ENCODE measurements around the gene C20orf141. TPM values are rescaled to one million over a fixed set of nuclear protein-coding genes. Genes with fewer than 3 reads are reported as not detected.
"Not testable (repeated sequence)": the region's sequence is repeated elsewhere in the genome, so short reads cannot be mapped to it uniquely, and the experiment has no call there.

C20orf141 gene
- not detected for total RNA-seq
- total RNA-seq (2013), result not detected

- H3K36me3 ChIP-seq (ENCODE audit: control insufficient read depth, insufficient read depth, low read length), result no peaks in the 10 kb centered on the region
- H3K27me3 ChIP-seq (ENCODE audit: control insufficient read depth, insufficient read depth, low read length), result peaks cover 2% of the 10 kb centered on the region
- H3K4me1 Mint-ChIP-seq, result peaks cover 0 to 14% of the 10 kb centered on the region in 2 donors
- peaks cover 6% of the 10 kb centered on the region for H3K36me3 Mint-ChIP-seq
- peaks cover 6% of the 10 kb centered on the region for H3K4me1 ChIP-seq (ENCODE audit: control insufficient read depth, insufficient read depth, low read length)
- H3K27ac Mint-ChIP-seq, result no peak within 1 kb of the TSS
- intact Hi-C loops (cut with micrococcal nuclease), result no loop called here
- H3K4me3 Mint-ChIP-seq, result no peak within 1 kb of the TSS
- H3K9me3 Mint-ChIP-seq, result peaks cover 0 to 8% of the 10 kb centered on the region in 2 donors
- H3K27ac ChIP-seq (ENCODE audit: low read length), result no peak within 1 kb of the TSS
- no peak for DNase-seq
- H3K4me3 ChIP-seq (ENCODE audit: low read length), result no peak within 1 kb of the TSS
- 56% methylated on average over 2 of the region's 5 CpGs for whole genome bisulfite sequencing (ENCODE audit: insufficient coverage)
- TF ChIP-seq CTCF (IDR thresholded peaks at IDR 0.05), result no peak
- ATAC-seq, result no peak
- peaks cover 29 to 31% of the 10 kb centered on the region in 2 donors for H3K27me3 Mint-ChIP-seq (ENCODE audit: low read depth in 2 of 2)
- no peaks in the 10 kb centered on the region for H3K9me3 ChIP-seq (ENCODE audit: control insufficient read depth, insufficient read depth, low read length)
These were observed at the start of gene C20orf141 for GRCh38 chr20:2814587-2815051. TSS of gene C20orf141 (plus strand) at chr20:2814987. CDS start at chr20:2815185, 198 bp downstream.

- H3K27me3 Mint-ChIP-seq (ENCODE audit: low read depth in 2 of 2), result peaks cover 6 to 10% of the 10 kb centered on the region in 2 donors
- Histone ChIP-seq H3K9me3 (ENCODE audit: control insufficient read depth, insufficient read depth, low read length) (no peaks in the 10 kb centered on the region), H3K4me1 (ENCODE audit: control insufficient read depth, insufficient read depth, low read length) (peaks cover 16% of the 10 kb centered on the region), H3K4me3 (ENCODE audit: low read length) (no peak overlapping the region), H3K27ac (ENCODE audit: low read length) (no peak overlapping the region), H3K27me3 (ENCODE audit: control insufficient read depth, insufficient read depth, low read length) (peaks cover 3% of the 10 kb centered on the region), H3K36me3 (ENCODE audit: control insufficient read depth, insufficient read depth, low read length) (no peaks in the 10 kb centered on the region)
- no peak overlapping the region for H3K27ac Mint-ChIP-seq
- H3K9me3 Mint-ChIP-seq, result no peaks in the 10 kb centered on the region
- no peaks in the 10 kb centered on the region for H3K36me3 Mint-ChIP-seq
- ATAC-seq (no peak), DNase-seq (no peak)
- WGBS (ENCODE audit: insufficient coverage), result 86% methylated on average over 12 of the region's 15 CpGs
- TF ChIP-seq CTCF (IDR thresholded peaks at IDR 0.05), result no peak
- peaks cover 13 to 14% of the 10 kb centered on the region in 2 donors for H3K4me1 Mint-ChIP-seq
- no peak overlapping the region for H3K4me3 Mint-ChIP-seq
- intact Hi-C loops (cut with micrococcal nuclease), result no loop called here
These were observed 46.8 kb upstream of the C20orf141 start for GRCh38 chr20:2767768-2768631.

- Mint-ChIP-seq H3K9me3 (no peaks in the 10 kb centered on the region), H3K36me3 (no peaks in the 10 kb centered on the region), H3K4me3 (no peak overlapping the region), H3K27me3 (ENCODE audit: low read depth in 2 of 2) (peaks cover 6 to 10% of the 10 kb centered on the region in 2 donors), H3K27ac (no peak overlapping the region), H3K4me1 (peaks cover 13 to 14% of the 10 kb centered on the region in 2 donors)
- Histone ChIP-seq H3K27me3 (ENCODE audit: control insufficient read depth, insufficient read depth, low read length) (peaks cover 3% of the 10 kb centered on the region), H3K36me3 (ENCODE audit: control insufficient read depth, insufficient read depth, low read length) (no peaks in the 10 kb centered on the region), H3K27ac (ENCODE audit: low read length) (no peak overlapping the region), H3K9me3 (ENCODE audit: control insufficient read depth, insufficient read depth, low read length) (no peaks in the 10 kb centered on the region), H3K4me3 (ENCODE audit: low read length) (no peak overlapping the region), H3K4me1 (ENCODE audit: control insufficient read depth, insufficient read depth, low read length) (peaks cover 16% of the 10 kb centered on the region)
- WGBS (ENCODE audit: insufficient coverage), result 74% methylated on average over 4 of the region's 5 CpGs
- TF ChIP-seq CTCF (IDR thresholded peaks at IDR 0.05), result no peak
- intact Hi-C loops (cut with micrococcal nuclease), result no loop called here
- ATAC-seq, result no peak
- DNase-seq, result no peak
These were observed 46.2 kb upstream of the C20orf141 start for GRCh38 chr20:2768632-2769015.

- H3K9me3 Mint-ChIP-seq; H3K4me3 Mint-ChIP-seq; H3K36me3 Mint-ChIP-seq; H3K4me3 ChIP-seq (ENCODE audit: low read length); H3K27me3 Mint-ChIP-seq (ENCODE audit: low read depth in 2 of 2); H3K36me3 ChIP-seq (ENCODE audit: control insufficient read depth, insufficient read depth, low read length); intact Hi-C loops (cut with micrococcal nuclease); H3K9me3 ChIP-seq (ENCODE audit: control insufficient read depth, insufficient read depth, low read length); DNase-seq; H3K27ac ChIP-seq (ENCODE audit: low read length); H3K27ac Mint-ChIP-seq; H3K27me3 ChIP-seq (ENCODE audit: control insufficient read depth, insufficient read depth, low read length); ATAC-seq: not testable (repeated sequence)
- H3K4me1 Mint-ChIP-seq, result peaks cover 13 to 14% of the 10 kb centered on the region in 2 donors
- WGBS (ENCODE audit: insufficient coverage), result 95% methylated on average over 12 of the region's 12 CpGs
- peaks cover 16% of the 10 kb centered on the region for H3K4me1 ChIP-seq (ENCODE audit: control insufficient read depth, insufficient read depth, low read length)
These were observed 44.7 kb upstream of the C20orf141 start for GRCh38 chr20:2770091-2770490.

Data from natural killer cell (primary cell).